HG03175 (cell line): ENCODE measurements around the gene TOP1.

Source experiments
- ATAC-seq: cut with Tn5 transposase; IDR thresholded peaks from one replicate; pipeline ENCODE4 v1.9.1; 2021; ENCODE audit warnings: mild to moderate bottlenecking, moderate library complexity; ENCODE audit not compliant: unreplicated experiment

Gene TOP1

DNA sequence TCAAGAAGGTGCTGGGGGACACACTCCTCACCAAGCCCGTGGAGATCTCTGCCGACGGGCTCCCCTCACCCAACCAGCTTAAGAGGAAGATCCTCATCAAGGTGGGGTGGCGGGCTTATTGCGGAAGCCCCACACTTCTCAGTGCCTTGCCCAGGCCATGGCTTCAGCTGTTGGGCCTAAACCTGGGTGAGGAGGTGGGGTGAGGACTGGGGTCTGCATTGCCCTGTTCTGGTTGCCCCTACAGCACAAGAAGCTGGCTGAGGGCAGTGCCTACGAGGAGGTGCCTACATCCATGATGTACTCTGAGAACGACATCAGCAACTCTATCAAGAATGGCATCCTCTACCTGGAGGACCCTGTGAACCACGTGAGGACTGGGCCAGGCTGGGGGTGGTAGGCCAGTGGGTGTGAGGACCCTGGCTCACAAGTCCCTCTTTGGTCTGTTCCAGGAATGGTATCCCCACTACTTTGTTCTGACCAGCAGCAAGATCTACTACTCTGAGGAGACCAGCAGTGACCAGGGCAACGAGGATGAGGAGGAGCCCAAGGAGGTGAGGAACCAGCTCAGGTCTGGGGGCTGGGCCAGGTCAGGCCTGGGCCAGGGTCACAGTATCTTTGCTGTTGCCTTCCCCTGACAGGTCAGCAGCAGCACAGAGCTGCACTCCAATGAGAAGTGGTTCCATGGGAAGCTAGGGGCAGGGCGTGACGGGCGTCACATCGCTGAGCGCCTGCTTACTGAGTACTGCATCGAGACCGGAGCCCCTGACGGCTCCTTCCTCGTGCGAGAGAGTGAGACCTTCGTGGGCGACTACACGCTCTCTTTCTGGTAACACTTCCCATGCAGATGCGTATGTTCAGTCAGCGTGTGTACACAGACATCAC is 136.6 kb downstream of the TOP1 start:
- ATAC-seq = no peak

DNA sequence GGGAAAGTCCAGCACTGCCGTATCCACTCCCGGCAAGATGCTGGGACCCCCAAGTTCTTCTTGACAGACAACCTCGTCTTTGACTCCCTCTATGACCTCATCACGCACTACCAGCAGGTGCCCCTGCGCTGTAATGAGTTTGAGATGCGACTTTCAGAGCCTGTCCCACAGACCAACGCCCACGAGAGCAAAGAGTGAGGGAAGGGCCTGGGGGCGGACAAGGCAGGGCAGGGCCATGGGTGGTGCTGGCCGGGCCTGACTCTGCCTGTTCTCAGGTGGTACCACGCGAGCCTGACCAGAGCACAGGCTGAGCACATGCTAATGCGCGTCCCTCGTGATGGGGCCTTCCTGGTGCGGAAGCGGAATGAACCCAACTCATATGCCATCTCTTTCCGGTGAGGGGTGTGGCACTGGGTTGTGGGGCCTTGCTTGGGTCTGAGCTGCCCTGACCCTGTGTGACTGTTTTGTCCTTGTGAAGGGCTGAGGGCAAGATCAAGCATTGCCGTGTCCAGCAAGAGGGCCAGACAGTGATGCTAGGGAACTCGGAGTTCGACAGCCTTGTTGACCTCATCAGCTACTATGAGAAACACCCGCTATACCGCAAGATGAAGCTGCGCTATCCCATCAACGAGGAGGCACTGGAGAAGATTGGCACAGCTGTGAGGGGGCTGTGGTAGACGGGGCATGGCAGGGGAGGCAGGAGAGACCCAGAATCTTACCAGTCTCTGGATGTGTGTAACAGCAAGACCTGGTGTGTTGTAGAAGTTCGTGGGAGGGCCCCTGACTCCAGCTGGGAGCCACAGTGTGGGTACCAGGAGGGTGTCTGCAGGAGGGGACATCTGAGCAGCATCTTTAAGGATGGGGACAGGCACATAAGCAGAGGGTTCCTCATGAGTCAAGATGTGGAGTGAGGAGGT is 137.8 kb downstream of the TOP1 start:
- no peak for ATAC-seq

DNA sequence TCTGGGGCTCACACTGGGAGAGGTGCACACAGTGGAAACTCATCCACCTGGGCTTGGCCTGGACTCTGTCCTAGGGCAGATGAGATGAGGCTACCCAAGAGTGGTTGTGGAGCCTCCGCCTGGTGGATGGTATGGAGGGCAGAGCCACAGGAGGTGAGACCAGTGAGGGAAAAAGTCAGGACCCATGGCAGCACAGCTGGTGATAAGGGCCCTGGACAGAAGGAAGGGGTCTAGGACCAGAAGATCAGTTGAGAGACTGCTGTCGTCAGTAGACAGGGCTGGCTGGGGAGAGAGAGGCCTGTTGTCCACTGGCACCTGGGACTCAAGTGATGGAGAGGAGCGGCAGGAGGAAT is 138.5 kb downstream of the TOP1 start:
- ATAC-seq = no peak

DNA sequence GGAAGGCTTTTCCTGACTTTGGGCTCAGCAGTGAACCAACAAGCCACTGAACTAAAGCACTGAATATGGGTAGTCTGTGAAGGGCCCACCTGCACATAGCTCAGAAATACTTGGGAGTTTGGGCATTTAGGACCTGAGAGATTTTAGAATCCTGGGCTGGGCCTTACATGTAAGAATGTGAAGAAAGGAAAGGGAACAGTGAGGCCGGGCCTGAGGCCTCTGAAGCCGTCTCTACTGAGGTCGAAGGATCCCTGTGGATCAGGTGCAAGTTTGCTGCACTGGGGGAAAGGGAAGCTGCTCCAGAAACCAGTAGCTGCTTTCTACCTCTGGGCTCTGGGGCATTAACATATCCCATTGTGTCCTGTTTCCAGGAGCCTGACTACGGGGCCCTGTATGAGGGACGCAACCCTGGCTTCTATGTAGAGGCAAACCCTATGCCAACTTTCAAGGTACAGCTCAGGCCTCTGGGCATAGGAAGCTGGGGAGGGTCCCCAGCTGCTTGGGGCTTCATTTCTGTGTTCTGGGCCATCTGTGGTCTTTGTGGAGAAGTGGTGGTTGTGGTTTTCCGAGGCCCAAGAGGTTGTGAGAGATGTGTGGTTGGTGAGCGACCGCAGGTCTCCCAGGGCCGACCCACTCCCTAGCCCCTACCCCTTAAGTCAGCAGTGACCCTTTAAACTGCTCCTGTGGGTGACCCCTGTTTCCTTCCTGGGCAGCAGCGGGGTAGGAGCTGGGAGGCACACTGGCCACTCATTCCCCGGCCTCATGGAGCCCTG is 139.0 kb downstream of the TOP1 start:
- ATAC-seq = no peak

DNA sequence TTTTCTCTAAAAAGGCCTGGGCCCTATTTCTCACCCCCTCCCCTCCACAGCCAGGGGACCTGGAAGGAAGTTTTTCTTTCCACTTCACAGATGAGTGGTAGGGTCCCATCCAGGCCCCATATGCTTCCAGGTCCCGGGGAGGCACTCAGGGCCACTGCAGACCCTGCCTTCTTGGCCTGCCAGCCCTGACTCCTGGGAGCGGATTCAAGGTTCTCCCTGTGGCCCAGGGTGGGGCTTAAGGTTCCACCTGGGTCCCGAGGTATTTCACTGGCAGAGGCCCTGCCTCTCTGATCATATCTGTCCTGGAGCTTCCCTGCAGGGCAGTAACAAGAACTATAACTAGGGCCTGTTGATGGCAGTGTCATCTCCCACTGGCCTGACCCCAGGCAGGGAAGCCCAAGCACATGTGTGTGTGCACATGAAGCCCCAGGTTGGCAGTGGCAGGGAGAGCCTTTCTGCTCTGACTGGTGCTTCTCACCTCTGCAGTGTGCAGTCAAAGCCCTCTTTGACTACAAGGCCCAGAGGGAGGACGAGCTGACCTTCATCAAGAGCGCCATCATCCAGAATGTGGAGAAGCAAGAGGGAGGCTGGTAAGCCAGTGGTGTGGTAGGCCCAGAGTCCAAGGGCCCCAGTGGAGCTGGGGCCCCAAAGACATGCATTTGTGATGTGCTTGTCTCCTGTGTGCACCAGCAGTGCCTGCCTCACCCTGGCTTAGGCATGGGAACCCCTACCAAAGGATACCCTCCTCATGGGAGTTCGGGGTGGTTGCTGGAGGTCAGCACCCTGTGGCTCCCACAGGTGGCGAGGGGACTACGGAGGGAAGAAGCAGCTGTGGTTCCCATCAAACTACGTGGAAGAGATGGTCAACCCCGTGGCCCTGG is 139.9 kb downstream of the TOP1 start:
- no peak for ATAC-seq

DNA sequence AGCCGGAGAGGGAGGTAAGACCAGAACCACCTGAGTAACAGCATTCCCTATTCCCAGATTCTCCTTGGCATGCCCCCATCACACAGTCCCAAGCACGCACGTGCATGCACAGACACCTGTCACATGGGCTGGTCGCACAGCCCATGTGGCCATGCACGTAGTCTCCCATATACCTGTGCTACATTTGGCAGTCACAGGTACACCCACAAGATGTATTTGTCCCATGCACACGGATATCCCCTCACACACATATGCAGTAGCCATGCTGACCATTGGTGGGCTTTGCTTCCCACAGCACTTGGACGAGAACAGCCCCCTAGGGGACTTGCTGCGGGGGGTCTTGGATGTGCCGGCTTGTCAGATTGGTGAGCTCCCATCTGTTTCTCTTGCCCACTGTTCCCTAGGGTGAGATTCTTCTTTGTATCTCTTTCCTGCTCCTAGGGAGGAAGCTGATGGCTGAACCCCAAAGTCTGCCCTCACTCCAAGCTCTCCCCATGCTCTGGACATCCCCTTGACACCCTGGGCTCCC is 140.6 kb downstream of the TOP1 start:
- ATAC-seq = no peak

DNA sequence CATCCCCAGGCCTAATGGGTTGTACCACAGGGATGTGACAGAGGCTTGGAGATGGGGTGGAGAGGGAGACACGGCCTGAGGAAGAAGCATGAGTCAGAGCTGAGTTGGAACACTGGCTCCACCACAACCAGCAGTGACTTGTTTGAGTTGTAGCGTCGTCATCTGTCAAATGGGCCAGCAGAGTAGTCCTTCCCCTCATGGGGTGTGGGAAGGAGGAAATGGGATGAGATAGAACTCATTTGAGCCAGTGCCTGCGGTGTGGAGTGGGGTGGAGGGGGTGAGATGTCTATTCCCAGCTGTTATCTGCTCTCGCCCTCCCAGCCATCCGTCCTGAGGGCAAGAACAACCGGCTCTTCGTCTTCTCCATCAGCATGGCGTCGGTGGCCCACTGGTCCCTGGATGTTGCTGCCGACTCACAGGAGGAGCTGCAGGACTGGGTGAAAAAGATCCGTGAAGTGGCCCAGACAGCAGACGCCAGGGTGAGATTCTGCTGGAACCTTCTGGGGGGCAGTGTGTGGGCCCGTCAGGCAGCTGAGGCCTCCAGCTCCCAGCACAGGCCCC is 141.2 kb downstream of the TOP1 start:
- no peak for ATAC-seq

DNA sequence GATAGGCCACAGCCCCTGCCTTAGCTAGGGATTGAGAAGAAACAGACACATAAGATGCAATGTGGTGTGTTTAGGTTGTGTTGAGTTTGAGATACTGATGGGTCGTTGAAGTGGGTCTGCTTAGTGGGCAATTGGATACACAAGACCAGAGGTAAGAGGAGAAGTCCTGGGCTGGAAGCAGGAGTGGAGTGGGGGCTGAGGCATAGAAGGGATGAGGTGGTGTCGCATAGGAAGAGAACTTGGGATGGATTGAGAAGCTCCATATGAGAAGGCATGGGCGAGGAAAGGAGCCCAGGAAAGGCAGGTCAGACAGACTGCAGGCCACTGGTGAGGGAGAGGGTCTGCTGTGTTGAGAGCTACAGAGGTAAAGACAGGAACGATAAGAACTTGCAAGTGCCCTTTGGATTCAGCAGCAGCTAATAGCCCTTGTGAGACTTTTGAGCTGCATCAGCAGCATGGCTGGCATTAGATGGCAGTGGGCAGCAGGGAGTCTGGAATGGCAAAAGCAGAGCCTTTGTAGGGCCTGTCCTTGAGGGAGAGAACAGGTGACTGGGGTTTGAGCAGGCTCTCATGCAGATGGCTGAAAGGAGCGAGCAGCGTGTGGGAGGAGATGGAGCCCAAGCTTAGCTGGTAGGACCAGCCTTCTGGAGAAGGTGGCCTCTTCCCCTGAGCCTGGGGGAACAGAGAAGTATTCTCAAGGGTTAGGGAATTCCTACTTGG is 141.9 kb downstream of the TOP1 start:
- ATAC-seq = no peak

DNA sequence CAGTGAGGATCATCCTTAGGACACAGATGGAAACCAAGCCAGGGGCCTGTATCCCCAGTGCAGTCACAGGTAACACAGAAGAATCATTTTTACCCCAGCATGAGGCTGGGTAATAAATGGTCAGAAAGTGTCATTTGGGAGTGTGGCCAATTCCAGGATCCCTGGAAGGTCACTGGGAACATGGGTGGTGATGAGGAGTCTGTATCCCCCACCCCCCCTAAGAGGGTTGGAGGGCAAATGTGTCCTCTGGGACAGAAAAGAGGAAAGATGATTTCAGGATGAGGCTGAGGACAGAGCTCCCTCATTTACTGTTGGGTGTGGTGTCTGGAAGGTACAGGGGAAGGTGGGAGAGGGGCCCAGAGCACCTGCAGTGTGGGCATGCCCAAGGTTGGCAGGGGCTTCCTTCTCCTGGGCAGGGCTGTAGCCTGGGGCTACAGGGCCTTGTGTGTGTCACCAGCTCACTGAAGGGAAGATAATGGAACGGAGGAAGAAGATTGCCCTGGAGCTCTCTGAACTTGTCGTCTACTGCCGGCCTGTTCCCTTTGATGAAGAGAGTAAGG is 143.2 kb downstream of the TOP1 start:
- ATAC-seq = no peak

DNA sequence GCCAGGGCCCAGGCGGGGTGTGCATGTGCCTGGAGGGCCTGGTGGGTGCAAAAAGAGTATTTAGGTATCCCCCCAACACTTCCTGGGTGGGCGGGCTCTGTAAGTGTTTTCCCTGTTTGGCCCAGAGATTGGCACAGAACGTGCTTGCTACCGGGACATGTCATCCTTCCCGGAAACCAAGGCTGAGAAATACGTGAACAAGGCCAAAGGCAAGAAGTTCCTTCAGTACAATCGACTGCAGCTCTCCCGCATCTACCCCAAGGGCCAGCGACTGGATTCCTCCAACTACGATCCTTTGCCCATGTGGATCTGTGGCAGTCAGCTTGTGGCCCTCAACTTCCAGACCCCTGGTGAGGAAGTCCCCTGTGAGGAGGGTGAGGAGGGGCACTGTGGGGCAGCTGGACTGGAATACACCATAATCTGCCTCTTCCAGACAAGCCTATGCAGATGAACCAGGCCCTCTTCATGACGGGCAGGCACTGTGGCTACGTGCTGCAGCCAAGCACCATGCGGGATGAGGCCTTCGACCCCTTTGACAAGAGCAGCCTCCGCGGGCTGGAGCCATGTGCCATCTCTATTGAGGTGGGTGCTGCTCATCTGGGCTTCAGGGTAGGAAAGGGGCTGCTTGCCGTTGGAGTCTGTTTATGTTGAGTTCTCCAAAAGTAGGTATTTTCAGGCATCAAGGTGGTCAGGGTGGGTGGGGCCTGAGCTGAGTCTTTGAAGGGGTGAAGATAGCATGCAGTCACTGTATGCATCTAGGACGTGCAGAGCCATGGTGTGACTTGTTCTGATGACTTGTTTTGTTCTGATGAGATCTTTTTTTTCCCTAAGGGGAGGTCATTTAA is 143.9 kb downstream of the TOP1 start:
- no peak for ATAC-seq

DNA sequence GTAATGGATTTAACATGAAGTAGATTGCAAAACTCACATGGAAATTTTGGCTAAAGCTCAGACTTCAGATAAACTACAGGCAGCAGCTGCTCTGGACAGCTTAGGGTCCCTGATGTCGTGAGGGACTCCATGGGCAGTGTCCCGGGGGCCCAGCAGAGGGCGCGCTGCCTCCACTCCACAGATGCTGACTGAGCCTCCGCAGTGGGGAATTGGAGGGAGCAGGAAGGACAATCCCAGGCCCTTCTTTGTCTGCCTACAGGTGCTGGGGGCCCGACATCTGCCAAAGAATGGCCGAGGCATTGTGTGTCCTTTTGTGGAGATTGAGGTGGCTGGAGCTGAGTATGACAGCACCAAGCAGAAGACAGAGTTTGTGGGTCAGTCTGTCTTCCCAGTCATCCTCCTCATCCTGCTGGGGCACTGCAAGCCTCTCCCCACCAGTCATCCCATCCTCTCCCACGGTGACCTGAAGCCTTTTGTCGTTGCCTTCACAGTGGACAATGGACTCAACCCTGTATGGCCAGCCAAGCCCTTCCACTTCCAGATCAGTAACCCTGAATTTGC is 144.6 kb downstream of the TOP1 start:
- ATAC-seq = no peak

DNA sequence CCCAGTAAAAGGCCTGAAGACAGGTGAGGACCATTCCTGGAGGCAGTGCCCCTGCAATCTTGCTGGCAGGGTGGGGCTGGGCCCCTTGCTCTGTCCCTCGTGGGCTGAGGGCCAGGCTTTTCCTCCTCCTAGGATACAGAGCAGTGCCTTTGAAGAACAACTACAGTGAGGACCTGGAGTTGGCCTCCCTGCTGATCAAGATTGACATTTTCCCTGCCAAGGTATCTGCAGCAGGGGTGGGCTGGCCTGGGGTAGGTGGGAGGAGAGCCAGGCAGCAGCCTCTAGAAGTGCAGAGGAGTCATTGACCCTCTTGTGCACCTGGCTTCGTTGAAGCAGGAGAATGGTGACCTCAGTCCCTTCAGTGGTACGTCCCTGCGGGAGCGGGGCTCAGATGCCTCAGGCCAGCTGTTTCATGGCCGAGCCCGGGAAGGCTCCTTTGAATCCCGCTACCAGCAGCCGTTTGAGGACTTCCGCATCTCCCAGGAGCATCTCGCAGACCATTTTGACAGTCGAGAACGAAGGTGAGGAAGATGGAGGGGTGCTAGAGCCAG is 145.2 kb downstream of the TOP1 start:
- ATAC-seq = no peak
